ENCODE measurements around the gene CHCHD2.
"Not testable (repeated sequence)": the region's sequence is repeated elsewhere in the genome, so short reads cannot be mapped to it uniquely, and the experiment has no call there.

DNA sequence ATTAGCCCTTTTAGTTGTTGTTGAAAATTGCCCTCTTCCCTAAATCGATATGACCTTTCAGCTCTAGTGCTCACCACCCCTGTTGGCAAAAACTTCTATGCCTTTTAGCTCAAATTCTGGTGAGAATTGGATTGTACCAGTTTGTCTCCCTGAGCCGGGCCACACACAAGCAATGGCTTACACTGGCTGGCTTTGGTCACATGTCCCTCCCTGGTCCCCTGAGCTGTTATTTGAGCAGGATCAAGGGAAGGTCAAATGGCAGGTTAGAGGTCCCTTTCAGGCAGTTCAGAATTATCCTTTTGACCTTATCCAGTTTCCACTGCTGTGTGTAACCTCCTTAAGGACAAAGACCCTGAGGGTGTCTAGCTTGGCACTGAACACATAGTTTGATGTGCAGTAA is 24.8 kb upstream of the CHCHD2 start:
- TF ChIP-seq, protein P1, sequence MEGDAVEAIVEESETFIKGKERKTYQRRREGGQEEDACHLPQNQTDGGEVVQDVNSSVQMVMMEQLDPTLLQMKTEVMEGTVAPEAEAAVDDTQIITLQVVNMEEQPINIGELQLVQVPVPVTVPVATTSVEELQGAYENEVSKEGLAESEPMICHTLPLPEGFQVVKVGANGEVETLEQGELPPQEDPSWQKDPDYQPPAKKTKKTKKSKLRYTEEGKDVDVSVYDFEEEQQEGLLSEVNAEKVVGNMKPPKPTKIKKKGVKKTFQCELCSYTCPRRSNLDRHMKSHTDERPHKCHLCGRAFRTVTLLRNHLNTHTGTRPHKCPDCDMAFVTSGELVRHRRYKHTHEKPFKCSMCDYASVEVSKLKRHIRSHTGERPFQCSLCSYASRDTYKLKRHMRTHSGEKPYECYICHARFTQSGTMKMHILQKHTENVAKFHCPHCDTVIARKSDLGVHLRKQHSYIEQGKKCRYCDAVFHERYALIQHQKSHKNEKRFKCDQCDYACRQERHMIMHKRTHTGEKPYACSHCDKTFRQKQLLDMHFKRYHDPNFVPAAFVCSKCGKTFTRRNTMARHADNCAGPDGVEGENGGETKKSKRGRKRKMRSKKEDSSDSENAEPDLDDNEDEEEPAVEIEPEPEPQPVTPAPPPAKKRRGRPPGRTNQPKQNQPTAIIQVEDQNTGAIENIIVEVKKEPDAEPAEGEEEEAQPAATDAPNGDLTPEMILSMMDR (IDR thresholded peaks at IDR 0.05; ENCODE audit: low read length) = not testable (repeated sequence)
- not testable (repeated sequence) for TF ChIP-seq EZH2 (optimal IDR thresholded peaks at IDR 0.05; ENCODE audit: low read depth, low read length)
